ENCODE data around the gene DISP2.

The DISP2 gene

DNA sequence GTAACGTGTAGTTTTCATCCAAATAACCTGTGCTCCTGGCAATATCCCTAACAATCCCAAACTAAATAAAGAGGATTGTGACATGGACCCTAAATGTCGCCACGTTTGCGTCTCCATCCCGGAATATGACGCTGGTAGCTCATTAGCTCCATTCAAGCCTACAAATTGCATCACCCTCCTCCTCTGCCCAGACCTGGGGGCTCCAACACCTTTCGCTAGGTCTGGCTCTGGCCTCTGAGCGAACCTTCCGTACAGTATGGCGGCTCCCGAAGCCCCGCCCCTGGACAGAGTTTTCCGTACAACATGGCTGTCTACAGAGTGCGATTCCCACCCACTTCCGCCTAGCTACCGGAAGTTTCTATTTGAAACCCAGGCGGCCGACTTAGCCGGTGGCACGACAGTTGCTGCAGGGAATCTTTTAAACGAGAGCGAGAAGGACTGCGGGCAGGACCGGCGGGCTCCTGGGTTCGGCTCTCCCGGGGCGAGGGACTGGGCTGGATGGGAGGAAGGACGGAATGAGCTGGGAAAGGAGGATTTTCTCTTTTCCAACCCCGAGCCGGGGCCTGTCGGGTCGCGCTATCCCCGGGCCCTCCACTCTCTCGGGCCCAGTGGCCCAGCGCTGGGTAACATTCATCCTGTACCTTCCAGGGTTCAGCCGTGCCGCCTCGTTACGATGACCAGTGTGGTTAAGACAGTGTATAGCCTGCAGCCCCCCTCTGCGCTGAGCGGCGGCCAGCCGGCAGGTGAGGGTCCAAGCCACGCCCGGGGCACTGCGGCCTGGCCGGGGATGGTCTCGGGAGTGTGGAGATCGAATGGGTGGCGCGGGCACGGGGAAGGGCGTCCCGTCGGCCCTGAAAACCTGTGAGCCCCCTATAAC, 24.8 kb downstream of the DISP2 start, which contains the start of gene KNSTRN:
Gene KNSTRN, plus strand, starts transcription at position 142 of the 877 bp plus-strand sequence. Its CDS starts 115 bp downstream, at position 257.
- peak; percentile 85 to 96 for DNase-seq (ENCODE audit: low read depth in 1 of 2, low spot score in 1 of 2)

DNA sequence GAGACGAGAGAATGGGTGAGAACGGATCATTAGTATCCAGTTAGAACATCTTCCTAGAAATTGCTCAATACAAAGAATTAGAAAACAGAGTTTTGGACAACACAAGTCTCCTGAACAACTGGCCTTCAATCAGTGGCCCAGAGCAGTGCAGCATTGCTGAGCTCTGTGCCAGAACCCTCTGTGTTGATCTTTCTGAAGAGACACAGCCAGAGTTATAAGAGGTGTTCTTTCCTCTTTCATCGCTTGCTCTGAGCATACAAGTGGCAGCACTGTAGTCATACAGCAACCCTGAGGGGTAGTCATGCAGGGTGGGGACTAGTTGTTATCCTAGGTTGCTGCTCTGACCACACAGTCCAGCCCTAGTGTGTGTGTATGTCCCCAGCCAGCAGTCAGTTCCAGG, 28.5 kb downstream of the DISP2 start:
- no peak for DNase-seq (ENCODE audit: low read depth in 1 of 2, low spot score in 1 of 2)

DNA sequence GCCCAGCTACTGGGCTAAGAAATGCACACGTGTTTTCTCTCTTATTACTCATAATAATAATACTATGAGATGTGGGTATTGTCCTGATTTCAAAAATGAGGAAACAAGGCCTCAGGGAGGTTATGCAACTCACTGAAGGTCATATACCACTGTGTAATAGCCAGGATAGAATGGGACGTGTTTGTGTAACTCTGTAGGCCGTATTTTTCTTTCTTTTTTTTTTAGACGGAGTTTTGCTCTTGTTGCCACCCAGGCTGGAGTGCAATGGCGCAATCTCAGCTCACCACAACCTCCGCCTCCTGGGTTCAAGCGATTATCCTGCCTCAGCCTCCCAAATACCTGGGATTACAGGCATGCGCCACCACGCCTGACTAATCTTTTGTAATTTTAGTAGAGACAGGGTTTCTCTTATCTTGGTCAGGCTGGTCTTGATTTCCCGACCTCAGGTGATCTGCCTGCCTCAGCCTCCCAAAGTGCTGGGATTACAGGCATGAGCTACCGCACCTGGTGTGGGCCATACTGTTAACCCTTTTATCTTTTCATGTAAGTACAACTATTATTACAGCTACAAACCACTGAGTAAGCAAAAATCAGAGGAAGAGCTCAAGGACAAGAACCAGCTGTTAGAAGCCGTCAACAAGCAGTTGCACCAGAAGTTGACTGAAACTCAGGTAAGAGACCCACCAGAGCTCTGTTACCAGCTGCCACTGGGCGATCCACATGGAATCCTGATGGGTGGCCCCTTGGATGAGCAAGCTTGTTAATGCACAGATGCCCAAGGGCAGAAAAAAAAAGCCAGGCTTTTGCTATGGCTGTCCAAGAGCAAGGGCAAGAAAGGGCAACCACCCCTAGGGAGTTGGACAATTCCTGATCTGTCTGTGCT, 31.2 kb downstream of the DISP2 start:
- DNase-seq (ENCODE audit: low read depth in 1 of 2, low spot score in 1 of 2), result no peak

DNA sequence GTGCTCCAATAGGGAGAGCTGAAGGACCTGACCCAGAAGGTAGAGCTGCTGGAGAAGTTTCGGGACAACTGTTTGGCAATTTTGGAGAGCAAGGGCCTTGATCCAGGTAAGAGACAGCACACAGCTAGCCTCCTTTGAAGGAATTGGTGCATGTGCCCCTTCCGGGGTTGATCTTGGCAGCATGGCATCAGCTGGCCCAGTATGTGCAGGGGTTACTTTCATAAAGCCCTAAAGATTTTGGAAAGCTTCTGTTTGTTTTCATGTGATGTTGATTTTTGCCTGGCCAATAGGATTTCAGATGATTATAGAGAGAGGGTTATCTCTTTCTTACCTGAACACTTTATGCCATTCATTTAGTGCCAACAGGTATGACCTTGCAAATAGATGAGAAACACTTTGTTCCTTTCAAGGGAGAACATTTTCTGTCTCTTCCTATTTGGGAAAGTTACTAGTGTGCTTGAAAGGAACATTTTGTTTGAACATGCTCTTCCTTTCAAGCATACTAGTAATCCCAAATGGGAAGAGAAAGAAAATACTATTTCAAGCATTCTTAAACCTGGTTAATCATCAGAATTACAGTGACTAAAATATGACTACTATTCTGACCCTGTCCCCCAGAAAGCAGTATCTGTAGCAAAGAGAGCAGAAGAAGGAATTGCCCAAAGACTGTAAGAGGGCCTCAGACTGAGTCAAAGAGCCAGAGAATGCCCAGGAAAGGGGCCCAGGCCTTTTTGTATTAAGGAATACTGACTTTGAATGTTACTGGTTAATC, 32.0 kb downstream of the DISP2 start:
- DNase-seq (ENCODE audit: low read depth in 1 of 2, low spot score in 1 of 2), result no peak

DNA sequence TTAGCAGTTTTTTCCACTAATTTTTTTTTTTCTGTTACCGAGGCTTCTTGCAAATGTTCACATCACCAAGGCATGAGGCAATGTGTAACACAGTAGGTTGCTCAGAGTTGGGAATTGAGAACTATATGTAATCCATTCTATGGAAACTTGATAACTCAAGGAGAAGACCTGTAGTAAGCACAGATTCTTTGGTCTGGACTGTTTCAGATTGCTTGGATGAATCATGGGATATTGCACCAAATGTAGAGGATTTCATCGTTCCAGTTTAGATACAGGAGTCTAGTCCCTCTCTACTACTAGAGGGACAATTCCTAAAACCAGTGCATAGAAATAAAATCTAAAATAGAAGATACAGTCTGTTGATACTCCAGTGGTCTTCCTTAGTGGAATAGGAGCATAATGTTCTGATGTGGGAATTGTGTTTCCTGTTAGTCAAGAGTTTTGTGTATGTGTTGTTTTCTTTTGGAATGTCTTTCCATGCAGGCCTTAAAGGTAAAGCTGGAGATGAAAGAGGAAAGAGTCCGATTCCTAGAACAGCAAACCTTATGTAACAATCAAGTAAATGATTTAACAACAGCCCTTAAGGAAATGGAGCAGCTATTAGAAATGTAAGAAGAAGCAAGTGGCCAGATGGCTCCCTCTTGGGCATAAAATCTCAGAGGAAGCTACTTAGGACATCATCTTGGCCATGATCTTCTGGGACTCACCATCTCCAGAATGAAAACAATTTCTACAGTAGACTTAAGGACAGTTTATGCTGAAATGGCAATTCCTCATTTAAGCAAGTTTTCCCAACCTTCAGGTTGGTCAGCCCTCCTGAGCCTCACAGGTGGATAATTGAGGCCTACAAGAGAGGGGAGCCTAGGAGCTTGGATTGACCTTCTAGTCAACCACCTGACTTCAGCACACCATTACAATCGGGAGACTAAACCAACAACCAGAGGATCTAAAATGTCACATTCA, 35.2 kb downstream of the DISP2 start:
- no peak for DNase-seq (ENCODE audit: low read depth in 1 of 2, low spot score in 1 of 2)

DNA sequence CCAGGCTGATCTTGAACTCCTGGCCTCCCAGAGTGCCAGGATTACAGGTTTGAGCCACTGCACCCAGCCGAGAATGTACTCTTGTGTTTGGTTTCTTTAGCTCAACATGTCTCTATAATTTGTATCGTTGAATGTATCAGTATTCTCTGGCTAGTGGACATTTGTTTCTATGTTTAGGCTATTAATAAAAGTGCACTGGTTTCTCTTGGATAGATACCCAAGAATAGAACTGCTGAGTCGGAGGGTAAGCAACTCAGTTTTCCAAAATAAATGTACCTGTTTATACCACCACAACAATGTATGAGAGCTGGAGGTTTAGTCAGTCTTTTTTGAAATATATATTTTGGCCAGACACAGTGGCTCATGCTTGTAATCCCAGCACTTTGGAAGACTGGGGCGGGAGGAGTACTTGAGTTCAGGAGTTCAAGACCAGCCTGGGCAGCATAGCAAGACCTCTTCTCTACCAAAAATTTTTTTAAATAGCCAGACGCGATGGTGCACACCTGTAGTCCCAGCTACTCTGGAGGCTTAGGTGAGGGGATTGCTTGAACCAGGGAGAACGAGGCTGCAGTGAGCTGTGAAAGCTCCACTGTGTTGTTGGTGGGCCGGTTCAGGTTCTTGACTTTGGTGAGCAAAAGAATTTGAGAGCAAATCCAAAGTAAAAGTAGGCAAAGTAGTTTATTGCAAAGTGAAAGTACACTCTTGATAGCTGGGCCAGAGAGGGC, 39.8 kb downstream of the DISP2 start:
- DNase-seq (ENCODE audit: low read depth in 1 of 2, low spot score in 1 of 2), result no peak

DNA sequence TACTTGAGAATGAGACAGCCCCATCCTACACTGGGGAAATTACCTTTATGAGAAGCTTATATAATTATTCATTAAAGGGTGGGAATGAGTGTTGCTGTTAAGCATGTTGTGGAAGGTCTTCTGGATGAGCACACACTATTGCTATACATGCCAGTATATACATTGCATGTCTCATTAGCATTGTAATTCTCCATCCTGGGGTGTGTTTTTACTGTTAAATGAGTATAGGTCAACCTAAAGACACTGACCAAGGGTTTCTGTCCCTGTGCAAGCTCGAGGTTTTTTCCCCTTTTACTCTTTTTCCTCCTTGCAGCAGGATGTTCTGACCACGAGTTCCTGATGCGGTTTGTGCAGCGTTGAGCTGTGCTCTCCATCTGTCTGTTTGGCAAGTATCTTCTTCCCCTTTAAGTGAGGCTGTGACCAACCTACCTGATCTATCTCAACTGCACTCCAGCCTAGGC, 40.4 kb downstream of the DISP2 start:
- no peak for DNase-seq (ENCODE audit: low read depth in 1 of 2, low spot score in 1 of 2)

DNA sequence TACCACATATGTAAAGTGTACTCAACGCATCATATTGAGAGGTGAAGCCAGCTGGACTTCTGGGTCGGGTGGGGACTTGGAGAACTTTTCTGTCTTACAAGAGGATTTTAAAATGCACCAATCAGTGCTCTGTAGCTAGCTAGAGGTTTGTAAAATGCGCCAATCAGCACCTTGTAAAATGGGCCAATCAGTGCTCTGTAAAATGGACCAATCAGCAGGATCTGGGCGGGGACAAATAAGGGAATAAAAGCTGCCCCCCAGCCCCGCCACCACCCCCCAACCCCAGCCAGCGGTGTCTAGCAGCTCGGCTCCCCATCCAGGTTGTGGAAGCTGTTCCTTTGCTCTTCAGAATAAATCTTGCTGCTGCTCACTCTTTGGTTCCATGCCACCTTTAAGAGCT, 41.4 kb downstream of the DISP2 start:
- DNase-seq (ENCODE audit: low read depth in 1 of 2, low spot score in 1 of 2), result no peak

DNA sequence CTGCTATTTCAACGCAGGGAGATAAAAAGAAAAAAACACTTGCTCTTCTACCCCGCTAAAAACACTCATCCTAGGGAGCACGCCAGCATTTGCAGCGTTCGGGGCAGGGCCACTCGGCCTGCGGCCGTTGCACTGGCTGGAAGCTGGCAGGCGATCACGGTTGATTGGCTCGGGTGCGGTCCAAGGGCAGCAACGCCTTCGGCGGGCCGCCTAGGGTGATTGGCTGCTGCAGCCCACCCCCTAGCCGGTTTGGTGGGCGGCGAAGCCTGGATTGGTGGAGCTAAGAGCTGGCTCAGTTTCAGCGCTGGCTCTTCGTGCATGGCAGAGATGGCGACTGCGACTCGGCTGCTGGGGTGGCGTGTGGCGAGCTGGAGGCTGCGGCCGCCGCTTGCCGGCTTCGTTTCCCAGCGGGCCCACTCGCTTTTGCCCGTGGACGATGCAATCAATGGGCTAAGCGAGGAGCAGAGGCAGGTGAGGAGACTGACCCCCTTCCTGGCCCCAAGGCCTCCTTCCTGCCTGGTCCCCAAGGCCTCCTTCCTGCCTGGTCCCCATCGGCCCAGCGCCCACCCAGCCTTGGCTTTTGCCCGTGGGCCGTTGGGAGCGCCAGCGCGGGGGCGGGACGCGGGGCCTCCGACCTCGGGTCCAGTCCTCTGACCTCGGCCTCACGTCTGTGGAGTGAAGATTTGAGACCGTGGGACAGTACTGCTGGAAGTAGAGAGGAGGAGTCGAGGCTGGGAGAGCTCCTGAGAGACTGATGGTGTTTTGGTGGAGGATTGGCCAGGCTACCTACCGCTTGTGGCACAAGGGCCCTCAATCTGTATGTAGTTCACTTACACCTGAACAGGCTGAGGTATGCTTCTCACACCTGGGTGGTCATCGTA, 47.7 kb downstream of the DISP2 start, which contains the start of gene IVD:
Gene IVD, plus strand, starts transcription at position 295 of the 881 bp plus-strand sequence. Its CDS starts 33 bp downstream, at position 328.
- peak; percentile 75 to 90 for DNase-seq (ENCODE audit: low read depth in 1 of 2, low spot score in 1 of 2)

DNA sequence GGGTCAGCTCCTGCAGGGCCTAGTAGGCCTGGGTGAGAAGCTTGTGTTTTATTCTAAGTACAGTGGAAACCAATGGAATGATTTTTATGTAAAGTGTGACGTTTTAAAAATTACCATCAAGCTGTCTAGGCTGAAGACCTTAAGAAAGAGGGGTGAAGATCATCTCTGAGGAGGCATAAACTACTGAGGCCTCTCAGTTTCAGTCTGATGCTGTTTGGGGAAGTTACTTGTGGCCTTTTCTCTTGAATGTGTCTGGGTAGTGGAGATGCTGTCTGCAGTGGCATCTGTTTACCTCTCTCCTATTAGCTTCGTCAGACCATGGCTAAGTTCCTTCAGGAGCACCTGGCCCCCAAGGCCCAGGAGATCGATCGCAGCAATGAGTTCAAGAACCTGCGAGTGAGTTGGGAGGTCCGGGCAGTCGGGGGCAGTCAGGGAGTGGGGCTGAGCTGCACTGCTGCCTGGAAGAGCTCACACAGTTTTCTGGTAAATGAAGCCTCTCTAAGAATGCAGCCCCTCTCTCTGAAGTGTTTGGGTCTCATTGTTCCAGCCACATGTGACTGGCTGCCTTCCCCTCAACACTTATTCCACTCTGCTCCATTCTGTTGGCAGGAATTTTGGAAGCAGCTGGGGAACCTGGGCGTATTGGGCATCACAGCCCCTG, 49.4 kb downstream of the DISP2 start:
- DNase-seq (ENCODE audit: low read depth in 1 of 2, low spot score in 1 of 2), result no peak

DNA sequence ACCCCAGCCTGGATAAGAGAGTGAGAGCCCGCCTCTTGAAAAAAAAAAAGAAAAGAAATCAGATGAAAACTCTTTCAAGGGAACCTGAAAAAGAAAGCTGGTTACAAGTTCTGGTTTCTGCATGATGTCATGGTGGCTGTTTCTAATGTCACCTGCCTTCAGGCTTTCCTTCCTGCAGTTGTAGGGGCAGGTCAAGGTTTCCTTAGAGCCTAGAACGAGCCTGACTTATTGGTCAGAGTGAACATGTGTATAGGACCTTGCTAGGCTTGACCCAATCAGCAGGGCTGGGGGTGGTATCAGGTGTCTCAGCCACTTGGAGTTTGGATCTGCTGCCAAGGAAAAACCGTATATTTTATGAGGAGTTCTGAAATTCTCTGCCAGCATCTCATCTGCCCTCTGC, 51.3 kb downstream of the DISP2 start:
- DNase-seq (ENCODE audit: low read depth in 1 of 2, low spot score in 1 of 2), result no peak

DNA sequence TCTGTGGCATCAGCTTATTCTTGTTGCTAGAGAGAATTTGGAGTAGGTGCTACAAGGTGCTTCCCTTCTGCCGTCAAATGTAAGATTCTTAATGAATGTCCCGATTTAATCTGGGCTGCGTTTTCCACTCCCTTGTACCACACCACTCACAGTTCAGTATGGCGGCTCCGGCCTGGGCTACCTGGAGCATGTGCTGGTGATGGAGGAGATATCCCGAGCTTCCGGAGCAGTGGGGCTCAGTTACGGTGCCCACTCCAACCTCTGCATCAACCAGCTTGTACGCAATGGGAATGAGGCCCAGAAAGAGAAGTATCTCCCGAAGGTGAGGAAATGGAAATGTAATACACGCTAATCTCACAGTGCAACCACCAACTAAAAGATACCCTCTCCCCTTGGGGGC, 52.5 kb downstream of the DISP2 start:
- DNase-seq (ENCODE audit: low read depth in 1 of 2, low spot score in 1 of 2), result no peak

DNA sequence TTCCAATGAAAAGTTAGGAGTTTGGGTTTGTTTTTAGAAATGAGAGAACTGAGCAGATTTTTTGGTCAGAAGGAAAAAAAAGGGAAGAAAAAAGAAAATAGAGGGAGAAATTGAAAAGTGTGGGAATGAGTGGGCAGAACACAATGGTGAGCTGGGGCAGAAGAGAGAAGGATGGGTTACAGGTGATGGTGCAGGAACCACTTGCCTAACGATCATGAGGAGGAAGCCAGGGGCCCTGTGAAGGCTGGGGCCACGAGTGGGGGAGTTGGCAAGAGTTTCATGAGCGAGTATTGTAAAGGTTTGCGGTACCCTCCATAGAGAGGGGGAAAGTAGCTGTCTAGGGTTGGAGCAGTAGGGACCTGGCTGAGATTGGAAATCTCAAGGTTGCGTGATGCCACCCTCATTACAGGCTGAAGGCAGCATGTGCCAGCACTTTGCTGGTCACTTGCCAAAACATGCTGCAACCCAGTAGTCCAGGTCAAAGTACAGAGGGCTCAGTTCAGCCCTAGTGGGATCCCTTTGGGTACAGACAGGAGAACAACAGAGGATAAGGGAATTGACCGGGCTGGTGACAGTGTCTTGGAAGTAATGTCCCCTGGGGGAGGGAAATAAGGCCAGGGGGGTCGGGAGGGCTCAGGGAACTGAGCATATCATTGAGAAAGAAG, 54.2 kb downstream of the DISP2 start:
- DNase-seq (ENCODE audit: low read depth in 1 of 2, low spot score in 1 of 2), result no peak

DNA sequence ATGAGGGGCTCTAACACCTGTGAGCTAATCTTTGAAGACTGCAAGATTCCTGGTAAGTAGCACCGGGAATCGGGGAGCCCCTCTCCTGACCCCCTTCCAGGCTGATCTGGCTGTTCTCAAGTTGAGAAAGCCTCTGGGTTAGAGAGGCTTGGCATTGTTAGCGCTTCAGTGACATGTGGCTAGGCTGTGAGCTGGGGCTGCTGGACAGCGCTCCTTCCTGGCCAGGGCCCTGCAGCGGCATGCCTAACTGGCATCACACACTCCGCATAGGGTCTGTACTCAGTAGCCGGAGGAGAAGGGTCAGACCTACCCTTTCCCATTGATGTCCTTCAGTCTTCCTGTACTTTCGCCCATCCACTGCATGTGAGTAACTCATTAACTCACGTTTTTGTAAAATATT, 55.0 kb downstream of the DISP2 start:
- no peak for DNase-seq (ENCODE audit: low read depth in 1 of 2, low spot score in 1 of 2)

DNA sequence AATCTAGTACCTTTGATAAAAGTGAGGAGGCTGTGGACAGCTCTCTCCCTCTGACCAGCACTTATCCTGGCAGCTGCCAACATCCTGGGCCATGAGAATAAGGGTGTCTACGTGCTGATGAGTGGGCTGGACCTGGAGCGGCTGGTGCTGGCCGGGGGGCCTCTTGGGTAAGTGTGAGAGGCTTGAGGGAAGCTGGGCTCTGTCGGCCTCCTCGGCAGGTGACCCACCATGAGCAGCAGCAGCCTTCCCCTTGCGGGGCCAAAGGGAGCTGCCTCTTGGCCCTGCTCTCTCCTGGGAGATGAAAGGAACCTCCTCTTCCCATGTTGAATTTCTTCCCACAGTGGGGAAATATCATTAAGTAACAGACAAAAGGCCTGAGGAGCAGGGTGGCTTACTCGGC, 56.8 kb downstream of the DISP2 start:
- DNase-seq (ENCODE audit: low read depth in 1 of 2, low spot score in 1 of 2), result no peak

DNA sequence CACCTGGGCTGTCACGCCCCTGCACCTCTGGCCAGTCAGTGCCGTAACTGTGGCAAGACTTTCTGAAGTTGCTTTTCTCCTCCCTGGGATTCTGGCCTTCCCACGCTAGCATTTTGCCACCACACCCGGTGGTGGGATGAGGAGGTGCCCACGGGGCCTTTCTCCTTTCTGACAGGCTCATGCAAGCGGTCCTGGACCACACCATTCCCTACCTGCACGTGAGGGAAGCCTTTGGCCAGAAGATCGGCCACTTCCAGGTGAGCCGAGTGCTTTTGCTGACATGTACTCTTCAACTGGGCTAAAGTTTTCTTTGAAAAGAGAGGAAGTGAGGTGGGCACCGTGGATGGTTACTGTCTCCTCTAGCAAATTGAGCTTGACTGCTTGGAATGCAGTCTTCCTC, 57.2 kb downstream of the DISP2 start:
- DNase-seq (ENCODE audit: low read depth in 1 of 2, low spot score in 1 of 2), result no peak

DNA sequence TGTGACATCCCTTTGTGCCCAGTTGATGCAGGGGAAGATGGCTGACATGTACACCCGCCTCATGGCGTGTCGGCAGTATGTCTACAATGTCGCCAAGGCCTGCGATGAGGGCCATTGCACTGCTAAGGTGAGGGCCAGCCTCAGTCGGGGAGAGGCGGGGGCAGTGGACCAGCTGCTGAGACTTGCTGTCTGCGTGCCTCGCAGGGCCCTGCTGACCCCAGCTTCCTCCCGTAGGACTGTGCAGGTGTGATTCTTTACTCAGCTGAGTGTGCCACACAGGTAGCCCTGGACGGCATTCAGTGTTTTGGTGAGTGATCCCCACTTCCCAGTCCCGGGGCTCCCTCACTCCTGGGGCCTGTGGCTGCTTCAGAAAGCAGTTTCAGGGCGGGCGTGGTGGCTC, 58.0 kb downstream of the DISP2 start:
- no peak for DNase-seq (ENCODE audit: low read depth in 1 of 2, low spot score in 1 of 2)

Data from activated CD4-positive, alpha-beta T cell treated with anti-CD3 and anti-CD28 coated beads, Interleukin-2, amount 50 U/mL, for 24 hours (primary cell).